HepG2 (cell line): ENCODE data around the gene KHK. TPM values are rescaled to one million over a fixed set of nuclear protein-coding genes. Genes with fewer than 3 reads are reported as not detected.

Experiments used
- ETV6 ChIP-seq: sonication (generic); formaldehyde crosslinking; conservative IDR thresholded peaks from 2 replicates; pipeline ENCODE4 v1.4.0; 2020; ENCODE audit warnings: missing genetic modification reagents
- GABPA ChIP-seq, 2 experiments: IDR thresholded peaks; 2 replicates each; pipeline ENCODE4 v1.6.1; 2011 to 2016; ENCODE audit warnings: low read depth in 2 of 2, low read length in 1 of 2, missing biosample characterization in 1 of 2, missing genetic modification characterization in 1 of 2
- HIVEP1 ChIP-seq: sonication (generic); formaldehyde crosslinking; IDR thresholded peaks from 2 replicates; pipeline ENCODE4 v1.4.0; 2020; ENCODE audit warnings: mild to moderate bottlenecking, missing genetic modification reagents
- LCORL ChIP-seq, 2 experiments: fragments of 450-650 bp in 1 of 2; sonication (generic) in 1 of 2; formaldehyde crosslinking in 1 of 2; IDR thresholded peaks; 2 replicates each; pipeline versions ENCODE4 v1.5.0 to v1.6.1; 2017 to 2020; ENCODE audit warnings: antibody characterized with exemption in 1 of 2, missing genetic modification reagents in 1 of 2
- MAF1 ChIP-seq: sonication (generic); formaldehyde crosslinking; IDR thresholded peaks from 2 replicates; pipeline ENCODE4 v1.5.0; 2020; ENCODE audit warnings: missing genetic modification reagents, borderline replicate concordance
- MAFG ChIP-seq: sonication (generic); formaldehyde crosslinking; IDR thresholded peaks from 2 replicates; pipeline ENCODE4 v1.5.1; 2020; ENCODE audit warnings: mild to moderate bottlenecking, missing genetic modification reagents
- NFE2L2 ChIP-seq: fragments of 150-350 bp; IDR thresholded peaks from 2 replicates; pipeline ENCODE4 v1.6.1; 2014; ENCODE audit warnings: low read length
- NRL ChIP-seq: sonication (generic); formaldehyde crosslinking; IDR thresholded peaks from 2 replicates; pipeline ENCODE4 v1.5.0; 2020; ENCODE audit warnings: missing genetic modification reagents, mild to moderate bottlenecking, moderate library complexity, borderline replicate concordance
- REPIN1 ChIP-seq: sonication (generic); formaldehyde crosslinking; IDR thresholded peaks from 2 replicates; pipeline ENCODE4 v1.8.0; 2022; ENCODE audit warnings: missing genetic modification reagents, low read depth, mild to moderate bottlenecking, borderline replicate concordance
- ZBTB21 ChIP-seq: sonication (generic); formaldehyde crosslinking; IDR thresholded peaks from 2 replicates; pipeline ENCODE4 v1.4.0; 2020; ENCODE audit warnings: missing genetic modification reagents
- ZC3H4 ChIP-seq: sonication (generic); formaldehyde crosslinking; IDR thresholded peaks from 2 replicates; pipeline ENCODE4 v1.4.0; 2020; ENCODE audit warnings: missing genetic modification reagents, borderline replicate concordance
- ZIK1 ChIP-seq: sonication (generic); formaldehyde crosslinking; IDR thresholded peaks from 2 replicates; pipeline ENCODE4 v1.5.0; 2020; ENCODE audit warnings: mild to moderate bottlenecking, low read depth, missing genetic modification reagents, borderline replicate concordance
- ZNF224 ChIP-seq: sonication (generic); formaldehyde crosslinking; IDR thresholded peaks from 2 replicates; pipeline ENCODE4 v1.5.0; 2020; ENCODE audit warnings: mild to moderate bottlenecking, missing genetic modification reagents
- ZNF562 ChIP-seq: sonication (generic); formaldehyde crosslinking; IDR thresholded peaks from 2 replicates; pipeline ENCODE4 v1.8.0; 2022; ENCODE audit warnings: missing genetic modification reagents, borderline replicate concordance
- ZNF598 ChIP-seq: sonication (generic); formaldehyde crosslinking; IDR thresholded peaks from 2 replicates; pipeline ENCODE4 v1.5.1; 2020; ENCODE audit warnings: mild to moderate bottlenecking, missing genetic modification reagents, borderline replicate concordance
- ZNF614 ChIP-seq: IDR thresholded peaks from 2 replicates; pipeline ENCODE4 v1.6.1; 2018; ENCODE audit warnings: missing biosample characterization, missing genetic modification reagents, inconsistent platforms, borderline replicate concordance
- ZNF780A ChIP-seq: sonication (generic); formaldehyde crosslinking; IDR thresholded peaks from 2 replicates; pipeline ENCODE4 v1.8.0; 2022; ENCODE audit warnings: mild to moderate bottlenecking, missing genetic modification reagents, moderate library complexity
- polyA plus RNA-seq, 8 experiments: library from polyadenylated mRNA; depleted of rRNA in 3 of 8; stranded (reverse) in 7 of 8; unstranded in 1 of 8; fragments of >200 nt; fragmentation: Illumina TruSeq in 4 of 8; extraction: Trizol in 4 of 8; gene quantifications; 2 replicates each; pipeline versions ENCODE4 v1.2.1 to v1.2.3, GENCODE V29; 2011 to 2016; ENCODE audit warnings: low read depth in 4 of 8, missing spikeins in 1 of 8, mixed read lengths in 1 of 8; ENCODE audit not compliant: insufficient read depth in 1 of 8
- total RNA-seq, 5 experiments: library from RNA; depleted of rRNA; stranded (reverse); fragments of >200 nt; fragmentation: Illumina TruSeq; extraction: Trizol; gene quantifications; 2 replicates each; pipeline ENCODE4 v1.2.3, GENCODE V29; 2016; ENCODE audit warnings: low read depth in 1 of 5
- TF ChIP-seq, protein P1 (sequence below): sonication (generic); formaldehyde crosslinking; IDR thresholded peaks from 2 replicates; pipeline ENCODE4 v1.9.0; 2021; ENCODE audit warnings: missing genetic modification reagents, mild to moderate bottlenecking, borderline replicate concordance
- TF ChIP-seq, protein P2 (sequence below): IDR thresholded peaks from 2 replicates; pipeline ENCODE4 v1.6.1; 2012; ENCODE audit warnings: low read length, improper control_type of control experiment
- TF ChIP-seq, protein P3 (sequence below): sonication (generic); formaldehyde crosslinking; IDR thresholded peaks from 2 replicates; pipeline ENCODE4 v1.5.1; 2020; ENCODE audit warnings: missing genetic modification reagents, mild to moderate bottlenecking, borderline replicate concordance
- TF ChIP-seq, protein P4 (sequence below): sonication (generic); formaldehyde crosslinking; IDR thresholded peaks from 2 replicates; pipeline ENCODE4 v1.8.1; 2023; ENCODE audit warnings: mild to moderate bottlenecking, missing genetic modification reagents

Gene KHK
- total and polyA plus RNA-seq, 2 of the 13 experiments (the other 11 are each of a cell fraction or from before 2014, with no cell fraction given), result 40.9 to 99.2 TPM

DNA sequence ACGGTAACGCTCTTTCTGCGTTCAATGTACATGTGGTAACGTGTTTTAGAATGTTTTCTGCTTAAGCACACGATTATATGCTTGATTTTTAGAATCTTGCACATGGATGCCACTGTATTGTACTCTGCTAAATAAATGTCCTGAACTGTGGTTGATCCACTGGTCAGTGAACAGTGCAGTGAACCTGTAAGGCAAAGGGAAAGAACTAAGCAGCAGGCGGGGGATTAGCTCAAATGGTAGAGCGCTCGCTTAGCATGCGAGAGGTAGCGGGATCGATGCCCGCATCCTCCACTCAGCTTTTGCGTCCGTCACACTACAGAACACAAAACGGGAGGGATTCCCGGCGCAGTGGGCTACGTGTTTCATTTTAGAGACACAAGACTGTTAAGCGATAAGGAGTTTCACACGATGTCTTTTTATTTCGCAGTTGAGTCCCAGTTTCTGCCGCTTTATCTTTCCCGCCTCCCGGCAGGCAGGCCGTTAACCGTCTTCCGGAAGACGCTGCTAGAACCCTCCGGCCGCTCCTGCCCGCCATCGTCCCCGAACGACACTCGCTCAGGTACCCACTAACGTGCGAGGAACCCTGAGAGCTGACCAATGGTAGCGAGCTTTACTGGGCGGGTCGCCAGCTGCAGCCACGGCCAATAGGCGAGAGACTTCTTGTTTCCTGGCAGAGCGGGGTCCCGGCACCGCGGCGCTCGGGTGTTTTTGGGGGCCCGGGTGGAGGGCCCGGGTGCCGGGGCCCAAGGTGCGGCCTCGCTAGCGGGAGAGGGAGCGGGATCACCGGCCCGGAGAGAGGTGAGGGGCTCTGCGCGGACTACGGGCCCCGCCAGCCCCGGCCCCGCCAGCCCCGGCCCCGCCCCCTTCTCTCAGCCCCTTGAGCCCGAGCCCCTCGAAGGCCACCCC, 35.3 kb upstream of the KHK start, which contains the start of gene AGBL5 (continued):
- TF ChIP-seq ZBTB21, result no peak; the same call in 1 of the 2 replicates
- TF ChIP-seq ZC3H4, result peak; percentile 89; the same call in 1 of the 2 replicates
- TF ChIP-seq ZNF224, result peak; percentile 94
- TF ChIP-seq GABPA (IDR thresholded peaks at IDR 0.05; ENCODE audit: low read depth, low read length), result no peak; the same call in 1 of the 2 replicates
- TF ChIP-seq GABPA (CRISPR knock-in tag; IDR thresholded peaks at IDR 0.05; ENCODE audit: low read depth), result peak; percentile 76
- TF ChIP-seq, protein P1, sequence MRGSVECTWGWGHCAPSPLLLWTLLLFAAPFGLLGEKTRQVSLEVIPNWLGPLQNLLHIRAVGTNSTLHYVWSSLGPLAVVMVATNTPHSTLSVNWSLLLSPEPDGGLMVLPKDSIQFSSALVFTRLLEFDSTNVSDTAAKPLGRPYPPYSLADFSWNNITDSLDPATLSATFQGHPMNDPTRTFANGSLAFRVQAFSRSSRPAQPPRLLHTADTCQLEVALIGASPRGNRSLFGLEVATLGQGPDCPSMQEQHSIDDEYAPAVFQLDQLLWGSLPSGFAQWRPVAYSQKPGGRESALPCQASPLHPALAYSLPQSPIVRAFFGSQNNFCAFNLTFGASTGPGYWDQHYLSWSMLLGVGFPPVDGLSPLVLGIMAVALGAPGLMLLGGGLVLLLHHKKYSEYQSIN (CRISPR knock-in tag), result peak; percentile 75; the same call in 1 of the 2 replicates
- no peak for TF ChIP-seq MAFG (CRISPR knock-in tag)
- TF ChIP-seq ETV6 (CRISPR knock-in tag), result peak; percentile 93
- TF ChIP-seq ZNF614 (CRISPR knock-in tag), result peak; percentile 81
- TF ChIP-seq ZNF598 (CRISPR knock-in tag), result peak; percentile 87
- TF ChIP-seq, protein P2, sequence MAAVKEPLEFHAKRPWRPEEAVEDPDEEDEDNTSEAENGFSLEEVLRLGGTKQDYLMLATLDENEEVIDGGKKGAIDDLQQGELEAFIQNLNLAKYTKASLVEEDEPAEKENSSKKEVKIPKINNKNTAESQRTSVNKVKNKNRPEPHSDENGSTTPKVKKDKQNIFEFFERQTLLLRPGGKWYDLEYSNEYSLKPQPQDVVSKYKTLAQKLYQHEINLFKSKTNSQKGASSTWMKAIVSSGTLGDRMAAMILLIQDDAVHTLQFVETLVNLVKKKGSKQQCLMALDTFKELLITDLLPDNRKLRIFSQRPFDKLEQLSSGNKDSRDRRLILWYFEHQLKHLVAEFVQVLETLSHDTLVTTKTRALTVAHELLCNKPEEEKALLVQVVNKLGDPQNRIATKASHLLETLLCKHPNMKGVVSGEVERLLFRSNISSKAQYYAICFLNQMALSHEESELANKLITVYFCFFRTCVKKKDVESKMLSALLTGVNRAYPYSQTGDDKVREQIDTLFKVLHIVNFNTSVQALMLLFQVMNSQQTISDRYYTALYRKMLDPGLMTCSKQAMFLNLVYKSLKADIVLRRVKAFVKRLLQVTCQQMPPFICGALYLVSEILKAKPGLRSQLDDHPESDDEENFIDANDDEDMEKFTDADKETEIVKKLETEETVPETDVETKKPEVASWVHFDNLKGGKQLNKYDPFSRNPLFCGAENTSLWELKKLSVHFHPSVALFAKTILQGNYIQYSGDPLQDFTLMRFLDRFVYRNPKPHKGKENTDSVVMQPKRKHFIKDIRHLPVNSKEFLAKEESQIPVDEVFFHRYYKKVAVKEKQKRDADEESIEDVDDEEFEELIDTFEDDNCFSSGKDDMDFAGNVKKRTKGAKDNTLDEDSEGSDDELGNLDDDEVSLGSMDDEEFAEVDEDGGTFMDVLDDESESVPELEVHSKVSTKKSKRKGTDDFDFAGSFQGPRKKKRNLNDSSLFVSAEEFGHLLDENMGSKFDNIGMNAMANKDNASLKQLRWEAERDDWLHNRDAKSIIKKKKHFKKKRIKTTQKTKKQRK, result no peak
- TF ChIP-seq, protein P3, sequence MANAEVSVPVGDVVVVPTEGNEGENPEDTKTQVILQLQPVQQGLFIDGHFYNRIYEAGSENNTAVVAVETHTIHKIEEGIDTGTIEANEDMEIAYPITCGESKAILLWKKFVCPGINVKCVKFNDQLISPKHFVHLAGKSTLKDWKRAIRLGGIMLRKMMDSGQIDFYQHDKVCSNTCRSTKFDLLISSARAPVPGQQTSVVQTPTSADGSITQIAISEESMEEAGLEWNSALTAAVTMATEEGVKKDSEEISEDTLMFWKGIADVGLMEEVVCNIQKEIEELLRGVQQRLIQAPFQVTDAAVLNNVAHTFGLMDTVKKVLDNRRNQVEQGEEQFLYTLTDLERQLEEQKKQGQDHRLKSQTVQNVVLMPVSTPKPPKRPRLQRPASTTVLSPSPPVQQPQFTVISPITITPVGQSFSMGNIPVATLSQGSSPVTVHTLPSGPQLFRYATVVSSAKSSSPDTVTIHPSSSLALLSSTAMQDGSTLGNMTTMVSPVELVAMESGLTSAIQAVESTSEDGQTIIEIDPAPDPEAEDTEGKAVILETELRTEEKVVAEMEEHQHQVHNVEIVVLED, result peak; percentile 75
- TF ChIP-seq NRL (CRISPR knock-in tag), result peak; percentile 99
- TF ChIP-seq ZIK1 (CRISPR knock-in tag), result peak; percentile 98; the same call in 1 of the 2 replicates
- TF ChIP-seq ZNF780A (CRISPR knock-in tag), result peak; percentile 41; the same call in 1 of the 2 replicates
- TF ChIP-seq, protein P4, sequence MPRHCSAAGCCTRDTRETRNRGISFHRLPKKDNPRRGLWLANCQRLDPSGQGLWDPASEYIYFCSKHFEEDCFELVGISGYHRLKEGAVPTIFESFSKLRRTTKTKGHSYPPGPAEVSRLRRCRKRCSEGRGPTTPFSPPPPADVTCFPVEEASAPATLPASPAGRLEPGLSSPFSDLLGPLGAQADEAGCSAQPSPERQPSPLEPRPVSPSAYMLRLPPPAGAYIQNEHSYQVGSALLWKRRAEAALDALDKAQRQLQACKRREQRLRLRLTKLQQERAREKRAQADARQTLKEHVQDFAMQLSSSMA (CRISPR knock-in tag), result peak; percentile 84; the same call in 1 of the 2 replicates
- peak; percentile 75; the same call in 1 of the 2 replicates for TF ChIP-seq REPIN1 (CRISPR knock-in tag)
- peak; percentile 18 for TF ChIP-seq ZNF562 (CRISPR knock-in tag)
- TF ChIP-seq HIVEP1 (CRISPR knock-in tag), result peak; percentile 86
- peak; percentile 22 for TF ChIP-seq MAF1 (CRISPR knock-in tag)
- no peak for TF ChIP-seq LCORL (IDR thresholded peaks at IDR 0.05)
- peak; percentile 86 for TF ChIP-seq LCORL (CRISPR knock-in tag; IDR thresholded peaks at IDR 0.05)
- no peak for TF ChIP-seq NFE2L2
